ENCODE measurements around the gene PNKP.
"Not testable (repeated sequence)": the region's sequence is repeated elsewhere in the genome, so short reads cannot be mapped to it uniquely, and the experiment has no call there.

The PNKP gene

DNA sequence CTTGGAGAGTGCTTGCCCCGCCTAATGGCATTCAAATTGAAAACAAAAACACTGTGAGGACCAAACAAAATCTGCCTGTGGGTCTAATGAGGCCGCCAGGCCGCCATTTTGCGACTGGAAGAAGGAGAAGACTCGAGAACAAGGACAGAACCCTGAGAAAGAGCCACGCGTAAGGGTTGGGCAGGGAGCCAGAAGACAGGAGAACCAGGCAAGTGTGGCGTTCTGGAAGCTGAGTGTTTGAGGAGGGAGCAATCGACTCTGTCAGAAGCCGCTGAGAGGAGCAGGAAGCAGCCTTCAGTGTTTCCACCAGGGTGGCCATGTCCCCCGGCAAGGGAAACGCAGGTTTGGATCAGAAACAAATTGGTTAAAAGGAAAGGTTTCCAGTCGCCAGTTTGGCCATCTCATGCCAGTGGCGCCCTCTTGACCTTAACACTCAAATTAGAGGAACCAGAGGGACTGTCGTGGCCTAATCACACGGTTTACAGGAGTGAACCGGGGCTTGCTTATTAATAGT is 26.6 kb downstream of the PNKP start:
- no peak for DNase-seq

DNA sequence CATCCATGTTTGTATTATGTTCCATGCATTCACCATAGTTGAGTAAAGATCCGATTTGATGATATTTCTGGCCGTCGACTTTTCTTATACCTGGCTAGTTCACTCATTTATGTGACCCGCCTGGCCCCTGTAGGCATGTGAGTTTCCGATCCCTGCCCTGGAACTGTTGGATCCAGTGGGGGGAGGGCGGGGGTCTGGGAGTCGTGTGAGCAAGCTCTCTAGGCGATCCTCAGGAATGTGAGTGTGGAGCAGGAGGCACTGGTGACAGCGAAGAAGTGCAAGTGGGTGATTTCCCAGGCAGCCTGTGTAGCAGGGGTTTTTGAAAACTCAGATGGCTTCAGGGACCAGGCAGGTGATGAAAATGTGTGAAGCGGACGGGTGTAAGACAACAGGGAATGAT is 27.1 kb downstream of the PNKP start:
- no peak for DNase-seq

DNA sequence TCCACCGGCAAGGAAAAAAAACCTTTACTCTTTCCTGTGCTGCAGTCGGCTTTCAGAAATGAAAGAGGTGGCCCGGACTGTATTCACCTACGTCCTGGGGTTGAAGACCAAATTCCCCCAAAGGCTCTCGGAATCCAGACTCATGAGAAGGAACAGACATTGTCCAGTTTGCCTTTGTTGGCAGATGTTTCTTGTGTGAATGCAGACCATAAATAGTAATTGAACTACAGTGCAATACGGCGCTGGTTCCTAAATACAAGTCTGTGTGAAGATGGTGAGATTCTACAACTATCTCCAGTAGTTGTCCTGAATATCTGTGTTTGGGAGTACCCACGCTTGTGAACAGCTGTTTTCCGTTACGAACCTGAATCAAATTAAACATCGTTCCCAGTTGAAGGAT is 27.7 kb downstream of the PNKP start:
- no peak for DNase-seq

DNA sequence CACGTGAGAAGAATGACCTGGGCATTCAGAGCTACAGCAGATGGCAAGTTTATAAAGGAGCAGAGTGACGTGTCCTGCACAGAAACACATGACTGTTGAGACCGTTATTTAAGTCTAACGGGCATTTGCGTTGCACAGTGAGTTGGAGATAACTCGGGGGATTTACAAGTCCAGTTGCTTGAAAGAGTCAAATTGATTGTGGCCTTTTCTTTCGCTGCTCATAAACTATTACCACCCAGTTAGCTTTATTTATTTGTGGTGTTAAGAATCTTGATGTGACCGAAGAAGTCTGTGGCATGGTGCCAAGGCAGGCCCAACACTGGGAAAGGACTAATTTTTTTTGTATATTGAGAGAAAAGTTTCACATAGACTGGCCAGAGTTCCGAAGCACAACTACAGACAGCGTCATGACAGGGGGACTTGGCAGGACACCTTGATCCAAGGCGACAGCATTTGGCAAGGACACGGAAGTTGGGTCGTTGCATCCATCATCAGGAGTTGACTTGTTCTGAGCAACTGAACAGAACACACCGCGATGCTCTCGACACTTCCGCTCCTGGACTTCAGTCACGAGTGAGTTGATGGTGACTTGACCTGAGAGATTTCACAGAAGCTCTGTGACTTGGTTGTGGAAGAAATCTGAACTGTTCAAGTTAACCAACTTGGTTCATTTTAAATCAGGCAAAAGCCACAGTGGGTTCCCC is 28.3 kb downstream of the PNKP start:
- DNase-seq = no peak

DNA sequence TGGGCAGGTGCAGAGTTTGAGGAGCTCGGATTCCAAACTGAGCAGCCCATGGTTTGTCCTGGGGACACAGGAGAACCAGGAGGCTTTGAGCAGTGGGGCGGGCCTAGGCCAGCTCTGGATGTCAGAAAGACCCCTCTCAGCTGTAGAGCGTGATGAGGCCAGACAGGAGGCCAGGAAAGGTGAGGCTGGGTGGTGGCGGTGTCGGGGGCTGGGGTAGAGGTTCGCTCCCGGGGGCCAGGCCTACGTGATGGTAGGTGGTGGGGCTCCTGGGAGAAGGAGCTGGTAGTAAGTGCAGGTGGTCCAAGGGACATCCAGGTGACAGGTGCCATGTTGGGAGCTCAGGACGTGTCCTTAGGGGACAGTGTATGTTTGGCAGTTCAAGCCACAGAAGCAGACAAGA is 30.0 kb downstream of the PNKP start:
- DNase-seq = no peak

DNA sequence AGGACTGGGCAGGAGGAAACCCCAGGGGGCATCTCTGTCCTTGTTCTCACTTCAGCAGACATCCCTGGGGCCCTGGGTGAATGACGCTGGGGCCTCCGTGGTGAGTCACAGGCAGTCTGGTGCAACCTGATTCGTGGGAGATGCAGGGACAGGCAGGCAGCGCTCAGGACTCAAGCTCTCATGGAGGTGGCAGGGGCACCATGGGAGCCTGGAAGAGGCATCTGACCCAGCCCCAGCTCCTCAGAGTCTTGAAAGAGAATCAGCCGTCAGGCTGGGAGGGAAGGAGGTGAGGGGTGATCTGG is 30.4 kb downstream of the PNKP start:
- no peak for DNase-seq

DNA sequence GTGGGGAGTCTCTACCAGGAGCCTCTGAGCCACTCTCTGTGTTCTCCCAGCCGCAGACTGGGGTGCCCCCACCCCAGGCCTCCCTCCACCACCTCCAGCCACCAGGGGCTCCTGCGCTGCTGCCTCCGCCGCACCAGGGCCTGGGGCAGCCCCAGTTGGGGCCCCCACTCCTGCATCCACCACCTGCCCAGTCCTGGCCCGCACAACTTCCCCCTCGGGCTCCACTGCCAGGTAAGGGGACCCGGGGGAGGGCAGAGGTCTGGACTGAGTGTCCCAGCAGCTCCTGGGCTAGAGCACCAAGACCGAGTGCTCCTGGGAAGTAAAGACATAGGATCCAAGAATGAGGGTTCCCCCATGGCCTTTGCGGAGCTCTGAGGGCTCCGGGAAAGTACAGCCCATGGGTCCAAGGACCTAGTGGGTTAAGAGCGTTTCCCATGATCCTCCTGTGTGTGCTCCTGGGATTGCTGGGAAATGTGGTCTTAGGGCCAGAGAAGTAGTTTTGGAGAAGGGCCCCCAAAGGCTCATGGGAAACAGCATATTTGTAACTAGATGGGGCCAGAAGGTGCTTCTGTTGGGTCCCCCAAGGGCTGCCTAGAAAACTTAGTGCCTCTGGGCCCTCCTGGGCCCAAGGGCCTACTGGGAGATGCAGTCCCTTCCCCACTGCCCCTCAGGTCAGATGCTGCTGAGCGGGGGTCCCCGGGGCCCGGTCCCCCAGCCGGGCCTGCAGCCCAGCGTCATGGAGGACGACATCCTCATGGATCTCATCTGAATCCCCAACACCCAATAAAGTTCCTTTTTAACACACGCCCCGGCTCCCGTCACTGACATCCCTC is 31.0 kb downstream of the PNKP start:
- DNase-seq = no peak

DNA sequence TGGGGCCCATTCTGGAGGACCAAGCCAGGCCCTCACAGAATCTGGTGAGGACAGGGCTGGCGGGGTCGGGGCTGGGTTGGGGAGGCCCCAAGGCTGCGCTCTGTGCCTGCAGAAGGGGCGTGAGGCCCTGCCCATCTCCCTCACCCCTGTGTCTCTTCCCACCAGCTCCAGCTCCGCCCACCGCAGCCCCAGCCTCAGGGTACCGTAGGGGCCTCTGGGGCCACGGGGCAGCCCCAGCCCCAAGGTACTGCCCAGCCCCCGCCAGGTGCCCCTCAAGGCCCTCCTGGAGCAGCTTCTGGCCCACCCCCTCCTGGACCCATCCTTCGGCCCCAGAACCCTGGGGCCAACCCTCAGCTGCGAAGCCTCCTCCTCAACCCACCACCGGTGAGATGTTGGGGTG is 31.8 kb downstream of the PNKP start:
- DNase-seq = no peak

DNA sequence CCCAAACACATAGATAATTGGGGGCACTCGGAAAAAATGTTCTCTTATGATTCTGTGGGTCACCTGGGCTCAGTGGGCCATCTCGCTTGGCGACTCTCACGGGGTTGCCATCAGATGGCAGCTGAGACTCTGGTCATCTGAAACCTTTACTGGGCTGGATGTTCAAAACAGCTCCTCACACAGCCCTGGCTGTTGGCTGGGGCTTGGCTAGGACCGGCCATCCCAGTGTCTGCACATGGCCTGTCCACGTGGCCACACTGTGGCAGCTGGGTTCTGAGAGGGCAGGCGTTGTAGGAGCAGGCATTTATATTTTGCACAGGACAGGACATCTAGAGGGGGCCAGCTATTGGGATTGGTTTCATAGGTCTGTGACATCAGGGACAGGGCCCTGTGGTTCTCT is 33.8 kb downstream of the PNKP start:
- DNase-seq = no peak

DNA sequence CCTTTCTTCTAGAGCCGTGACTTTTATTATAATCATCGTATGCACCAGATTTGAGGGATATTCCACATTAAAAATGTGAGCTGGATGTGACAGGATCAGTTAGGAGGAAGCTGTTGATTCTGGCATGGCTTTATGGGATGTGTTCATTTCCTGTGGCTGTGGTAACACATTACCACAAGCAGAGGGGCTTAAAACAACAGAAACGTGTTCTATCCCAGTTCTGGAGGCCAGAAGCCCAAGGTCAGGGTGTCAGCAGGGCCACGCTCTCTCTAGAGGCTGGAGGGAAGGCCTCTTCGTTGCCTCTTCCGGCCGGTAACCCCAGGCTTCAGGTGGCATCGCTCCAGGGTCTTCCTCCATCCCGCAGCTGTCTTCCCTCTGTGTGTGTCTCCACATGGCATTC is 34.8 kb downstream of the PNKP start:
- DNase-seq = no peak

DNA sequence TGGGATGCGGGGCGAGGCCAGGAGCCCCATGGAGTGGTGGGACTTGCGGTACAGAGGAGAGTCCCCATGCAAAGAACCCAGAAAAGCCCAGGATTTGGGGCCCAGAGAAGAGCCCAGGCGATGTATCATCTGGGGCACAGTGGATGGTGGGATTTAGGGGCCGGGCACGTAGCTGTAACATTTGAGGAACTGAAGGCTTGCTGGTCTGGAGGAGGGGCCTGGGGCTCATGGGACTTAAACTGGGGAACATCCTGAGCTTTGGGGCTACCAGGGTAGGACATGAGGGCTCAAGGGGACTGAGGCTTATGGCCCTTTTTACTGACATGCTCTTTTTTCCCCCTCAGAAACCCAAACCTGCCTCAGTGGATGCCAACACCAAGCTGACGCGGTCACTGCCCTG is 35.8 kb downstream of the PNKP start:
- DNase-seq = no peak

DNA sequence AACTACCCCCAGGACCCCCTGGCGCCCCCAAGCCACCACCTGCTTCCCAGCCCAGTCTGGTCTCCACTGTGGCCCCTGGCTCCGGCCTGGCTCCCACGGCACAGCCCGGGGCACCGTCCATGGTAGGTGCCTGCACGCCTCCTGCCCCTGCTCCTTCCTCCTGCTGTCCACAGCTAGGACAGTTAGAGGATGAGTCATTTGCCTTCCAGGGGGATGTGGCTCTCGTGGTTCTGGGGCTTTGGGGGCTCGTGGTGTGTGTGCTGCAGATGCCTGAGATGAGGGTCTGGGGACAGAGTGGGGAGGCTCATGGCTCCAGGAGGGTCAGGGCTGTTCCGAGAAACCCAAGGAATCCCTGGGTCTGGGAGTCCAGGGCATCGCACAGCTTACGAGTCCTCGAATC is 36.6 kb downstream of the PNKP start:
- DNase-seq = no peak

DNA sequence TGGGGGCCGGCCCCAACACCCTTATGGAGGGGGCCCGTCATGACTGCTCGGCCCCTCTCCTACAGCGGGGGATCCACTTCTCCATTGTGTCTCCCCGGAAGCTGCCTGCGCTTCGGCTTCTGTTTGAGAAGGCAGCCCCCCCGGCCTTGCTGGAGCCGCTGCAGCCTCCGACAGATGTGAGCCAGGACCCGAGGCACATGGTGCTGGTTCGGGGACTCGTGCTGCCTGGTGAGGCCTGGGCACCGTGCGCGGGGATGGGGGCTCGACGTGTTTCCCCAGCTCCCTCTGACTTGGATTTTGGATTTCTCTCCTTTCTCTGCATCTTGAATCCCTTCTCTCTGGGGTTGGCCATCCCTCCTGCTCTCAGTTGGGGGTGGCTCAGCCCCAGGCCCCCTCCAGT is 37.7 kb downstream of the PNKP start:
- no peak for DNase-seq

DNA sequence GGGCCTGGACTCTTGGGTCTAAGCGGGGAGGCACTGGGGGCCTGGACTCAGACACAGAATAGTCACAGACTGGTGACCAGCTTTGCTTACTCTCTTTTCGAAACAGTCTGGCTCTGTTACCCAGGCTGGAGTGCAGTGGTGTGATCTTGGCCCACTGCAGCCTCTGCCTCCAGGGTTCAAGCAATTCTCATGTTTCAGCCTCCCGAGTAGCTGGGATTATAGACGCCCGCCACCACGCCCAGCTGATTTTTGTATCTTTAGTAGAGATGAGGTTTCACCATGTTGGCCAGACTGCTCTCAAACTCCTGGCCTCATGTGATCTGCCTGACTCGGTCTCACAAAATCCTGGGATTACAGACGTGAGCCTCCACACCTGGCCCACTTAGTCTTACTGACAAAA is 38.2 kb downstream of the PNKP start:
- DNase-seq = no peak

DNA sequence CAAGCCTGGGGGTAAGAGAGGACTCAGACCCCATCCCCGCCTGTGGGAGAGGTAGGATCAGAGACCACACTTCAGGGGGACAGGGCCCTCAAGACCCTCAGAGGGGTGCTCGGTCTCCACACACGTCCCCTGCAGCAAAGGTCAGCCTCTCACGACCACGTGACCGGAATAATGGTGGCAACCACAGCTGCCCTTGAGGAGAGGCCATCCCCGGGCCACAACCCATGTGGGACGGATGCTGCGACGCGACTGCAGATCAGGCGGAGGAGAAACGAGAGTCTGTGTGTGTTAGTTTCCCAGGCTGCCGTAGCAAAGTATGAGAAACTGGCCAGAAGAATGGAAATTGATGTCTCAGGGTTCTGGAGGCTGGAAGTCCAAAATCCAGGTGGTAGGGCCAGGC is 40.3 kb downstream of the PNKP start:
- no peak for DNase-seq

DNA sequence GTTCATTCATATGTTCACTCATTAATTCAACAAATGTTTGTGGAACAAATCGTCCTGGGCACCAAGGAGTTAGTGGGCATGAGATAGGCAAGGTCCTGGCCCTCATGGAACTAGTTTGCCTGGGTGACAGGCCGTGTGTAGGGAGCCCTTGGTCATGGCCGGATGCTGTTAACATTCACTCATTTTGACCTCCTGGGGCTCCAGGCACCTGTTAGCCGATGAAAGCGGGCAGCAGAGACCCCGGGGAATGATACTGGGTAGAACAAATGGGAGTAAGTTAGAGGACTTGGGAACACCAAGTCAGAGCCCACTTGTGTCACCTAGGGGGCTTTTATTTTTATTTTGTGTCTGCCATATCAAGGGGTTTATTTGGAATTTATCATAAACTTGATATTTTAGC is 42.7 kb downstream of the PNKP start:
- DNase-seq = no peak

DNA sequence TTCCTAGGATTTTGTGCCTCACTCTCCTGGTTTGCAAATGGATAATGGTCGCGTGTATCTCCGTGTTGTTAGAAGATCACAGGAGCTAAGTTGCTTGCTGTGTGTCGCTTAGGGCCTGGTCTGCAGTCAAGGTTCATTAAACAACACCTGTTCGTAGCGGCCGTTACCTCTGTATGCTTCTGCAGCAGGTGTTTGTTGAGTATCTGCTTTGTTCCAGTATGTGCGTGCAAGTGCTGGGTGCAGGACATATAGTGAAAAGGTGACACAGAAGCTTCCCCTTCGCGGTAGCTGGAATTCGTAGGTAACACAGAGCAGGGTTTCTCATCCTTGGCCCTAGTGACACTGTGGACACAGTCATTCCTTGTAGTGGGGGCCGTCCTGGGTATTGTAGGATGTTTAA is 43.9 kb downstream of the PNKP start:
- peak; percentile 71 for DNase-seq

DNA sequence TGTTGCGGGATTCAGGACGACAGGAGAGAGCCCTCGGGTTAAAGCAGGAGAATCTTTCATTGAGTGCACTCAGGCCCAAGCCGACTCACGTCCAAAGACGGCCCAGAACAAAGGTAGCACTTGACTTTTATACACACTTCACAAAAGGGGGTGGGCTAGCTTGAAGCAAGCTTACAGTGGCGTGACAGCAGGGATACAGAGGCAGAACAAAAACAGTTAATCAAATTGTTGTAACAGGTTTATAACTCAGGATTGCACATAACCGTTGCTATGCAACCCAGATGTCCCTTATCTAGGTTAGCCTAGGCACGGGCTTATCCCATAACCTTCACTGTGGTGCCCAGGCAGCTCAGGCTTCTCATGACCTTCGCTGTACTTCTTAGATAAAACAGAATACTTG is 47.3 kb downstream of the PNKP start:
- DNase-seq = no peak

DNA sequence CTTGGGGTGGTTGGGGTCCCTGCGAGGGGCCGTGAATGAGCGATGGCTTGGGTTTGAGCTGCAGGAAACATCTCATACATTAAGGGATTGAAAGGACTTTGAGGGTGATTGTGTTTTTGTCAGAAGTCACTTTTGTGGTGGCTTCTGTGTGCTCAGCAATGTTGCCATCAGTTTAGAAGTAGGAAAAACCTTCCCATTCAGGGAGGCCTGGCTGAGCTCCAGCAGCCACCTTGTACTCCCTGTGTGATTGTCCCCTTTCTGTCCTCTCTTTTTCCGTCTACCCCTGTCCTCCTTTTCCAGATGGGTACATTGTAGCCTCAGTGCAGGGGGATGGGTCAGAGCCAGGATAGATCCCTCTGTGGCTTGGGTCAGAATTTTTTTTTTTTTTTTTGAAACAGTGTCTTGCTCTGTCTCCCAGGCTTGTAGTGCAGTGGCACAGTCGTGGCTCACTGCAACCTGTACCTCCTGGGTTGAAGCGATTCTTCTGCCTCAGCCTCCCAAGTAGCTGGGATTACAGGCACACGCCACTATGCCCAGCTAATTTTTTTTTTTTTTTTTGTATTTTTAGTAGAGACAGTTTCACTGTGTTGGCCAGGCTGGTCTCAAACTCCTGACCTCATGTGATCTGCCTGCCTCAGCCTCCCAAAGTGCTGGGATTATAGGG is 47.8 kb downstream of the PNKP start:
- DNase-seq = not testable (repeated sequence)

DNA sequence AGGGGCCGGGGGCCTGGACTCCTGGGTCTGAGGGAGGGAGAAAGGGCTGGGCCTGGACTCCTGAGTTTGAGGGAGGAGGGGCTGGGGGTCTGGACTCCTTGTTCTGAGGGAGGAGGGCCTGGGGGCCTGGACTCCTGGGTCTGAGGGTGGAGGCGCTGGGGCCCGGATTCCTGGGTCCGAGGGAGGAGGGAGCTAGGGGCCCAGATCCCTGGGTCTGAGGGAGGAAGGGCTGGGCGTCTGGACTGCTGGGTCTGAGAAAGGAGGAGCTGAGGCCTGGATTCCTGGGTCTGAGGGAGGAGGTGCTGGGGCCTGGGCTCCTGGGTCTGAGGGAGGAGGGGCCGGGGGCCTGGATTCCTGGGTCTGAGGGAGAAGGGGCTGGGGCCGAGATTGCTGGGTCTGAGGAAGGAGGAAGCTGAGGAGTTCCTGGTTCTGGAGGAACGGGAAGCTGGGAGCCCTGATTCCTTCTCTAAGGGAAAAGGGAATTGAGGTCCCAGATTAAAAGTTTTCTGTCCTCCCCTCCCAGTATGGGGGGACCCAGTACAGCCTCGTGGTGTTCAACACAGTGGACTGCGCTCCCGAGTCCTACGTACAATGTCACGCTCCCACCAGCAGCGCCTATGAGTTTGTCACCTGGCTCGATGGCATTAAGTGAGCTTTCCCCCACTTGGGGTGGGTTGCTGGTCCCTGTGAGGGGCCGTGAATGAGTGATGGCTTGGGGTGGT is 48.6 kb downstream of the PNKP start:
- no peak for DNase-seq

DNA sequence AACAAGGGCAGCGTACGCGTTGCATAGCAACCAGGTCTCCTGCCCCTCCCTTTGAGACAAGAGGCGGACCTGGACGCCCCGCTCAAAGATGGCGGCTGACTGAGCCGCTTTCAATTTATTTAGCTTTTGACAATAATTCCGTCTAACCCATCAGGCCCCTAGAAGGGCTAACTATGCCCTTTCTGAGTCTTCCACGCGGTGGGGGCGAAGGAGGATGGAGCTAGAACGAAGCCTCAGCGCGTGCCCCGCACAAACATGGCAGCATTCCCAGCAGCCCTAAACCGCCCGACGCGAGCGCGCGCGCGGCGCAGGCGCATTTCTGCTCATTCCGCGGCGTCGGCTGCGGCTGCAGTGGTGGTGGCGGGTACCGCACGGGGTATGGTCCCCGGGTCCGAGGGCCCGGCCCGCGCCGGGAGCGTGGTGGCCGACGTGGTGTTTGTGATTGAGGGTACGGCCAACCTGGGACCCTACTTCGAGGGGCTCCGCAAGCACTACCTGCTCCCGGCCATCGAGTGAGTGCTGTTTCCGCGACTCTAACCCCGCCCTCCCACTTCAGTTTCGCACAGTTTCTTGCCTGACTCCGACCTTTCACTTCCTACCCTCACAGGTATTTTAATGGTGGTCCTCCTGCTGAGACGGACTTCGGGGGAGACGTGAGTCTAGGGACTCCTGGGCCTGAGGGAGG is 49.3 kb downstream of the PNKP start, which contains the start of gene MED25:
Gene MED25 (plus strand): TSS at position 326 of the 685 bp plus-strand sequence. CDS start 53 bp downstream, at position 379.
- peak; percentile 89 for DNase-seq

DNA sequence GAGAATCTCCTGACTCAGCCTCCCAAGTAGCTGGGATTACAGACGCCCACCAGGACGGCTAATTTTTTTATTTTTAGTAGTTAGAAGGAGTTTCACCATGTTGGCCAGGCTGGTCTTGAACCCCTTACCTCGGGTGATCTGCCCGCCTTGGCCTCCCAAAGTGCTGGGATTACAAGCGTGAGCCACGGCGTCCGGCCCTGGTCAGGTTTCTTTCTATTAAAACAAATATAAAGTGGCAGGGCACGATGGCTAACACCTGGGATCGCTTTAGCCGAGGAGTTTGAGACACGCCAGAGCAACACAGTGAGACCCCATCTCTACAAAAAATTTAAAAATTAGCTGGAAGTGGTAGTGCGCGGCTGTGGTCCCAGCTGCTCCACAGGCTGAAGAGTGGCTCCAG is 50.8 kb downstream of the PNKP start:
- DNase-seq = no peak

DNA sequence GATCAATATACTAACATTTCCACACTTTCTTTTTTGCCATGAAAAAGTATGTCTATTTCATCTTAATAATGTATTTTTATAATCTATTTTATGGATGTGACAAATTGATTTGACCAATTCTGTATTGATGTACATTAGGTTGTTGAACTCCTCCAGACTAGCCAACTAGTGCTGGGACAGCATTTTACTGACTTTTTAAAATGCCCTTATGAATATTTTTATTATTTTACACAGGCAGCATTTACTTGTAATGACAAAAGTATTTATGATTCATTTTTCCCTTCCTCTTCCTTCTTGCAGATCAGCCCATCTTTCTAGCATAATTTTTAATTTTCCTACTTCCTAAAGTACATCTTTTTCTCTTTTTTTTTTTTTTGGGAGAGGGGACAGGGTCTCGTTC is 53.4 kb downstream of the PNKP start:
- no peak for DNase-seq
